Measurements from ENCODE around the gene SAXO1. TPM values are rescaled to one million over a fixed set of nuclear protein-coding genes. Genes with fewer than 3 reads are reported as not detected.

The SAXO1 gene
- total RNA-seq, 1 experiment from 2014 or later = not detected

DNA sequence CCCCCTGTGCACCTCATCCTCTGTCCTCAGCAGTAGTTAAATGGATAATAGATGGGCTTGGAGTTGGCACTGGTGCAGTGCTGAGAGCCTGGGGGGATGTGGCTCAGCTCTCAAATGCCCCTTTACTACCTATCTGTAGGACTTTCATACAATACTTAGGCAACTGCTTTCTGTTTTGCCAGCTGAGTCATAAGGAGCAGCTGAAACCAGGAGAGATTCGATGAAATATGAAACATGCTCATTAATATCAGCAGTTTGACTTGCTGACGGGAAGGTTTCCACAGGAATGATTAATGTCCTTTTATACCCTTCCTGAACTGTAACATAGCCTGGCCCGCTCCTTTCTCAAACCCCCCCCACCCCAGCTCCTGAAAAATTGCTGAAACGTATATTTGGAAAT is 142.6 kb downstream of the SAXO1 start:
- Histone ChIP-seq H4K20me1 (ENCODE audit: insufficient read depth) (no peaks in the 10 kb centered on the region), H3K36me3 (ENCODE audit: control insufficient read depth in 1 of 2, insufficient read depth in 2 of 2, low read length in 2 of 2) (no peaks in the 10 kb centered on the region), H2AFZ (ENCODE audit: low read depth, low read length, poor library complexity, severe bottlenecking) (no peak overlapping the region), H3K4me1 (ENCODE audit: control insufficient read depth in 1 of 2, insufficient read depth in 2 of 2, low read length in 2 of 2) (no peaks in the 10 kb centered on the region), H3K9ac (ENCODE audit: low read length) (no peak overlapping the region), H3K9me3 (ENCODE audit: control insufficient read depth in 1 of 2, insufficient read depth in 1 of 2, low read depth in 1 of 2, low read length in 2 of 2) (peaks cover 0 to 2% of the 10 kb centered on the region in 2 experiments; a peak in 2 of 4 replicates), H3K27ac (ENCODE audit: low read depth, low read length) (no peak overlapping the region), H3K27me3 (ENCODE audit: insufficient read depth, low read length) (no peaks in the 10 kb centered on the region; the same call in 1 of the 2 replicates), H3K4me2 (ENCODE audit: low read length) (no peak overlapping the region), H3K4me3 (replicated peaks in 1 of 2; ENCODE audit: low read depth in 1 of 2, low read length in 2 of 2) (no peak overlapping the region), H3K79me2 (ENCODE audit: insufficient read depth, low read length) (no peaks in the 10 kb centered on the region), H3K9me2 (ENCODE audit: insufficient read depth) (no peaks in the 10 kb centered on the region)
- intact Hi-C loops (cut with micrococcal nuclease) = loop anchor here (10.0 kb wide), 1 partner anchor 64 kb away; no protein-coding TSS in a partner anchor
- ChIA-PET CTCF (no interaction called here), POLR2A (interaction anchor here (0.7 kb wide), 1 partner anchor 10 kb away, joined by 5 read pairs; no protein-coding TSS in a partner anchor), RAD21 (ENCODE audit: low non-redundant PET in 1 of 2, low total read pairs in 2 of 2, uncharacterized antibody in 2 of 2, unreplicated experiment in 2 of 2) (interaction anchor here in 1 of 2 experiments (0.6 kb wide), 1 partner anchor 124 kb away, joined by 4 read pairs; no protein-coding TSS in a partner anchor)
- DNase-seq (ENCODE audit: low read depth, low spot score) (no peak), ATAC-seq (no peak)
- no TSS peak for BruUV-seq (replicated peaks)
- TF ChIP-seq ZFX (IDR thresholded peaks at IDR 0.05) (no peak), RAD21 (IDR thresholded peaks at IDR 0.05; ENCODE audit: low read depth) (no peak), FOSL1 (IDR thresholded peaks at IDR 0.05; ENCODE audit: low read depth) (no peak), POLR2A (IDR thresholded peaks at IDR 0.05; ENCODE audit: borderline replicate concordance, extremely low read depth, insufficient read depth, insufficient read length) (no peak), CBX3 (IDR thresholded peaks at IDR 0.05; ENCODE audit: low read depth) (no peak), EZH2 (IDR thresholded peaks at IDR 0.05) (no peak), SRF (IDR thresholded peaks at IDR 0.05; ENCODE audit: low read depth) (no peak), SIN3A (IDR thresholded peaks at IDR 0.05; ENCODE audit: low read depth) (no peak), JUND (IDR thresholded peaks at IDR 0.05) (no peak), CEBPB (IDR thresholded peaks at IDR 0.05; ENCODE audit: low read depth) (no peak)
- TF ChIP-seq, protein P1, sequence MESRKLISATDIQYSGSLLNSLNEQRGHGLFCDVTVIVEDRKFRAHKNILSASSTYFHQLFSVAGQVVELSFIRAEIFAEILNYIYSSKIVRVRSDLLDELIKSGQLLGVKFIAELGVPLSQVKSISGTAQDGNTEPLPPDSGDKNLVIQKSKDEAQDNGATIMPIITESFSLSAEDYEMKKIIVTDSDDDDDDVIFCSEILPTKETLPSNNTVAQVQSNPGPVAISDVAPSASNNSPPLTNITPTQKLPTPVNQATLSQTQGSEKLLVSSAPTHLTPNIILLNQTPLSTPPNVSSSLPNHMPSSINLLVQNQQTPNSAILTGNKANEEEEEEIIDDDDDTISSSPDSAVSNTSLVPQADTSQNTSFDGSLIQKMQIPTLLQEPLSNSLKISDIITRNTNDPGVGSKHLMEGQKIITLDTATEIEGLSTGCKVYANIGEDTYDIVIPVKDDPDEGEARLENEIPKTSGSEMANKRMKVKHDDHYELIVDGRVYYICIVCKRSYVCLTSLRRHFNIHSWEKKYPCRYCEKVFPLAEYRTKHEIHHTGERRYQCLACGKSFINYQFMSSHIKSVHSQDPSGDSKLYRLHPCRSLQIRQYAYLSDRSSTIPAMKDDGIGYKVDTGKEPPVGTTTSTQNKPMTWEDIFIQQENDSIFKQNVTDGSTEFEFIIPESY (IDR thresholded peaks at IDR 0.05; ENCODE audit: extremely low read depth, insufficient replicate concordance, low read length) = no peak
- TF ChIP-seq, protein P2, sequence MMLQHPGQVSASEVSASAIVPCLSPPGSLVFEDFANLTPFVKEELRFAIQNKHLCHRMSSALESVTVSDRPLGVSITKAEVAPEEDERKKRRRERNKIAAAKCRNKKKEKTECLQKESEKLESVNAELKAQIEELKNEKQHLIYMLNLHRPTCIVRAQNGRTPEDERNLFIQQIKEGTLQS (IDR thresholded peaks at IDR 0.05) = no peak
- TF ChIP-seq, protein P3, sequence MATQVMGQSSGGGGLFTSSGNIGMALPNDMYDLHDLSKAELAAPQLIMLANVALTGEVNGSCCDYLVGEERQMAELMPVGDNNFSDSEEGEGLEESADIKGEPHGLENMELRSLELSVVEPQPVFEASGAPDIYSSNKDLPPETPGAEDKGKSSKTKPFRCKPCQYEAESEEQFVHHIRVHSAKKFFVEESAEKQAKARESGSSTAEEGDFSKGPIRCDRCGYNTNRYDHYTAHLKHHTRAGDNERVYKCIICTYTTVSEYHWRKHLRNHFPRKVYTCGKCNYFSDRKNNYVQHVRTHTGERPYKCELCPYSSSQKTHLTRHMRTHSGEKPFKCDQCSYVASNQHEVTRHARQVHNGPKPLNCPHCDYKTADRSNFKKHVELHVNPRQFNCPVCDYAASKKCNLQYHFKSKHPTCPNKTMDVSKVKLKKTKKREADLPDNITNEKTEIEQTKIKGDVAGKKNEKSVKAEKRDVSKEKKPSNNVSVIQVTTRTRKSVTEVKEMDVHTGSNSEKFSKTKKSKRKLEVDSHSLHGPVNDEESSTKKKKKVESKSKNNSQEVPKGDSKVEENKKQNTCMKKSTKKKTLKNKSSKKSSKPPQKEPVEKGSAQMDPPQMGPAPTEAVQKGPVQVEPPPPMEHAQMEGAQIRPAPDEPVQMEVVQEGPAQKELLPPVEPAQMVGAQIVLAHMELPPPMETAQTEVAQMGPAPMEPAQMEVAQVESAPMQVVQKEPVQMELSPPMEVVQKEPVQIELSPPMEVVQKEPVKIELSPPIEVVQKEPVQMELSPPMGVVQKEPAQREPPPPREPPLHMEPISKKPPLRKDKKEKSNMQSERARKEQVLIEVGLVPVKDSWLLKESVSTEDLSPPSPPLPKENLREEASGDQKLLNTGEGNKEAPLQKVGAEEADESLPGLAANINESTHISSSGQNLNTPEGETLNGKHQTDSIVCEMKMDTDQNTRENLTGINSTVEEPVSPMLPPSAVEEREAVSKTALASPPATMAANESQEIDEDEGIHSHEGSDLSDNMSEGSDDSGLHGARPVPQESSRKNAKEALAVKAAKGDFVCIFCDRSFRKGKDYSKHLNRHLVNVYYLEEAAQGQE (IDR thresholded peaks at IDR 0.05; ENCODE audit: low read depth) = no peak

Data from HCT116 (cell line).